GM18505 (cell line): Measurements from ENCODE around the gene KHDC3L.
"Not testable (repeated sequence)": the region's sequence is repeated elsewhere in the genome, so short reads cannot be mapped to it uniquely, and the experiment has no call there.

Experiments
- ATAC-seq: cut with Tn5 transposase; IDR thresholded peaks from one replicate; pipeline ENCODE4 v1.9.1; 2021; ENCODE audit not compliant: unreplicated experiment
- POLR2A ChIP-seq: IDR thresholded peaks from 4 replicates; pipeline ENCODE4 v1.6.1; 2011; ENCODE audit warnings: borderline replicate concordance; ENCODE audit not compliant: insufficient read depth, insufficient read length; ENCODE audit errors: extremely low read depth

KHDC3L gene

GRCh38 chr6:73388433-73388799 is 26.0 kb downstream of the KHDC3L start:
- TF ChIP-seq POLR2A = no peak
- ATAC-seq = peak; percentile 21

- ATAC-seq = peak; percentile 72
These were observed 26.5 kb downstream of the KHDC3L start for GRCh38 chr6:73388800-73389512.

GRCh38 chr6:73389854-73390253 is 27.4 kb downstream of the KHDC3L start:
- ATAC-seq = no peak
- no peak for TF ChIP-seq POLR2A

More at GRCh38 chr6:73388800-73389512, 26.5 kb downstream of the KHDC3L start:
- no peak for TF ChIP-seq POLR2A

GRCh38 chr6:73391675-73392074 is 29.2 kb downstream of the KHDC3L start:
- no peak for ATAC-seq

GRCh38 chr6:73392188-73392587 is 29.7 kb downstream of the KHDC3L start:
- not testable (repeated sequence) for ATAC-seq

More at GRCh38 chr6:73391675-73392074, 29.2 kb downstream of the KHDC3L start:
- no peak for TF ChIP-seq POLR2A

- no peak for TF ChIP-seq POLR2A
- no peak for ATAC-seq
These were observed 30.8 kb downstream of the KHDC3L start for GRCh38 chr6:73393278-73393677.

- ATAC-seq = no peak
- no peak for TF ChIP-seq POLR2A
These were observed 32.3 kb downstream of the KHDC3L start, which contains the start of gene DDX43 for GRCh38 chr6:73394577-73395354. TSS of gene DDX43 (plus strand) at chr6:73394828. CDS start at chr6:73394906, 78 bp downstream.

- no peak for ATAC-seq
- no peak for TF ChIP-seq POLR2A
These were observed 33.4 kb downstream of the KHDC3L start for GRCh38 chr6:73395875-73396274.

GRCh38 chr6:73400656-73401055 is 38.2 kb downstream of the KHDC3L start:
- ATAC-seq = no peak
- TF ChIP-seq POLR2A = no peak

- no peak for ATAC-seq
- no peak for TF ChIP-seq POLR2A
These were observed 46.9 kb downstream of the KHDC3L start for GRCh38 chr6:73409395-73409794.

GRCh38 chr6:73413102-73413501 is 50.6 kb downstream of the KHDC3L start:
- TF ChIP-seq POLR2A = no peak
- ATAC-seq = no peak
